Stimulated activated CD8-positive, alpha-beta memory T cell treated with anti-CD3 and anti-CD28 coated beads, Interleukin-12 subunit alpha, Interleukin-12 subunit beta, amount 100 ng/mL, for 24 hours (primary cell): Measurements from ENCODE around the gene TNXB.
"Not testable (repeated sequence)": the region's sequence is repeated elsewhere in the genome, so short reads cannot be mapped to it uniquely, and the experiment has no call there.

Source experiments
- DNase-seq: peaks from one replicate; pipeline ENCODE4 v3.0.0-alpha.2; 2020; ENCODE audit errors: extremely low read depth

Gene TNXB

GRCh38 chr6:32144238-32144637 is 35.1 kb upstream of the TNXB start:
- not testable (repeated sequence) for DNase-seq

- DNase-seq = no peak
Measured at GRCh38 chr6:32140420-32141046, 31.4 kb upstream of the TNXB start.

- no peak for DNase-seq
Measured at GRCh38 chr6:32139590-32139989, 30.5 kb upstream of the TNXB start.

GRCh38 chr6:32137454-32137853 is 28.3 kb upstream of the TNXB start:
- no peak for DNase-seq

- no peak for DNase-seq
Measured at GRCh38 chr6:32133786-32134185, 24.6 kb upstream of the TNXB start.

GRCh38 chr6:32132110-32132509 is 23.0 kb upstream of the TNXB start:
- no peak for DNase-seq

- no peak for DNase-seq
Measured at GRCh38 chr6:32131439-32131948, 22.4 kb upstream of the TNXB start.

- DNase-seq = no peak
Measured at GRCh38 chr6:32129297-32130088, 20.4 kb upstream of the TNXB start.

GRCh38 chr6:32128751-32129296 is 19.7 kb upstream of the TNXB start:
- no peak for DNase-seq

- DNase-seq = peak; percentile 97
Measured at GRCh38 chr6:32127717-32128592, 18.8 kb upstream of the TNXB start, which contains the start of gene ATF6B. Gene ATF6B (minus strand): TSS chr6:32128246. CDS start chr6:32128207, 39 bp downstream.

GRCh38 chr6:32127409-32127716 is 18.2 kb upstream of the TNXB start:
- no peak for DNase-seq

- DNase-seq = no peak
Measured at GRCh38 chr6:32126880-32127279, 17.7 kb upstream of the TNXB start.

GRCh38 chr6:32123681-32124080 is 14.5 kb upstream of the TNXB start:
- no peak for DNase-seq

GRCh38 chr6:32120573-32121059 is 11.5 kb upstream of the TNXB start:
- DNase-seq = no peak

- peak; percentile 22 for DNase-seq
Measured at GRCh38 chr6:32118782-32119628, 9.9 kb upstream of the TNXB start.

- DNase-seq = no peak
Measured at GRCh38 chr6:32117461-32117860, 8.3 kb upstream of the TNXB start.

- DNase-seq = no peak
Measured at GRCh38 chr6:32116674-32117073, 7.5 kb upstream of the TNXB start.

GRCh38 chr6:32115623-32116022 is 6.5 kb upstream of the TNXB start:
- DNase-seq = no peak

GRCh38 chr6:32114796-32115195 is 5.7 kb upstream of the TNXB start:
- no peak for DNase-seq

- no peak for DNase-seq
Measured at GRCh38 chr6:32113386-32114352, 4.5 kb upstream of the TNXB start.
